Stimulated activated CD8-positive, alpha-beta memory T cell treated with anti-CD3 and anti-CD28 coated beads, Interleukin-4, amount 100 ng/mL, for 1 hour (primary cell): ENCODE results near the gene PRKRIP1.
"Not testable (repeated sequence)": the region's sequence is repeated elsewhere in the genome, so short reads cannot be mapped to it uniquely, and the experiment has no call there.

Source experiments
- DNase-seq, 2 donors: peaks; one replicate each; pipeline ENCODE4 v3.0.0-alpha.2; 2020; ENCODE audit warnings: low read depth in 2 of 2, low spot score in 1 of 2

PRKRIP1 gene

DNA sequence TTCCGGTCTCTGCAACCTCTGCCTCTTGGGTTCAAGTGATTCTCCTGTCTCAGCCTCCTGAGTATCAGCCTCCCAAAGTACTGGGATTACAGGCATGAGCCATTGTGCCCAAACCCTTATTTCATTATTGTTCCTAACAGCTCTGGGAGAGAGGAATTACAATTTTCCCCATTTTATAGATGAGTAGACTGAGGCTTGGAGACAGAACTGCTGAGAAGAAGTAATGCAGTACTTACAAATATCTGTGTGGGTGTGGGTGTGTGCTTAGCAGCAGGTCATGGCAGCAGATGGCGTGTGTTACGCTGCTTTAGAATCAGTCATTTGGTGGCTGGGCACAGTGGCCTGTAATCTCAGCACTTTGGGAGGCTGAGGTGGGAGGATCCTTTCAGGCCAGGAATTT is 7.4 kb downstream of the PRKRIP1 start:
- DNase-seq = no peak

DNA sequence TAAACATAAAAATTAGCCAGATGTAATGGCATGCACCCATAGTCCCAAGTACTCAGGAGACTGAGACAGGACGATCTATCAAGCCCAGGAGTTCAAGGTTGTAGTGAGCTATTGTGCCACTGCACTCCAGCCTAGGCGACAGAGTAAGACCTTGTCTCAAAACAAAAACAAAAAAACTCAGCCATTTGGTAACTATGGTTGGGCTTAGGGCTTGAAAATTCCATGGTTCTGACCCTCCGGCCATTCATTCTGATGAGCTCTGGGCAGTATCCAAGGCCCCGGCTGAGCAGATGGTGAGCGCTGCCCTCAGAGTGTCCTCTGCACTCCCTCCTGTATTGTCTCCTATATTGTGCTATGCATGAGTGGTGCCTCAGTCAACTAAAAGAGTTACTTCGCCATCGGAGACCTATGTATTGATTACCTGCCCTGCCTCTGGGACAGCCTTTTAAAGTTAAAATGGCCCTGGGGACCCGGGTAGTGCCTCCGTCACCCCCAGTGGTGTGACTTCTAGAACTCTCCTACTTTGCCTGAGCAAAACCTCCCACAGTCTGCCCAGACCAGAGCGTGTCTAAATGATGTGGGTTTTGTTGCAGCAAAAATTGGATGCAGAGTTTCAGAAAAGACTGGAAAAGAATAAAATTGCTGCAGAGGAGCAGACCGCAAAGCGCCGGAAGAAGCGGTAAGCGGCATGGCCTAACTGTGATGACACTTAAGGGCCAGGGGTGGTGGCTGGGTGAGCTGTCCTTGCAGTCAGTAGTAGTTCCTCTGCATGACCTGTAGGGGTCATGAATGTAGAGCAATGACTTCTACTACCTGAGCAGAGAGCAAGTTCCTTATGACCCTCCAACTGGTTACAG is 8.1 kb downstream of the PRKRIP1 start:
- no peak for DNase-seq

- DNase-seq = not testable (repeated sequence)
Measured at GRCh38 chr7:102404862-102405188, 8.7 kb downstream of the PRKRIP1 start.

- no peak for DNase-seq
Measured at GRCh38 chr7:102407910-102408309, 11.7 kb downstream of the PRKRIP1 start.

GRCh38 chr7:102408530-102408929 is 12.4 kb downstream of the PRKRIP1 start:
- DNase-seq = not testable (repeated sequence)

DNA sequence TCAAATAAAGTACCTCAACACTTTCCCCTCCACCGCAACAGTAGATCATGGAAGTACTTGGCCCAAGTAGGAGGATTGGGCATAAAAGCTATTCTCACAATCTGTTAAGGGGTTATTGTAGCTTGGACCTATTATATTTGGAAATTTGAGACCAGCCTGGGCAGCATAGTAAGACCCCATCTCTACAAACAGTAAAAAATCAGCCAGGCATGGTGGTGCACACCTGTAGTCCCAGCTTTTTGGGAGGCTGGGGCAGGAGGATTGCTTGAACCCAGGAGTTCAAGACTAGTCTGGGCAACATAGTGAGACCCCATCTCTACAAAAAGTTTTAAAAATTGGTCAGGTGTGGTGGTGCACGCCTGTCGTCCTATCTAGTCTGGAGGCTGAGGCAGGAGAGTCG is 13.2 kb downstream of the PRKRIP1 start:
- DNase-seq = no peak

DNA sequence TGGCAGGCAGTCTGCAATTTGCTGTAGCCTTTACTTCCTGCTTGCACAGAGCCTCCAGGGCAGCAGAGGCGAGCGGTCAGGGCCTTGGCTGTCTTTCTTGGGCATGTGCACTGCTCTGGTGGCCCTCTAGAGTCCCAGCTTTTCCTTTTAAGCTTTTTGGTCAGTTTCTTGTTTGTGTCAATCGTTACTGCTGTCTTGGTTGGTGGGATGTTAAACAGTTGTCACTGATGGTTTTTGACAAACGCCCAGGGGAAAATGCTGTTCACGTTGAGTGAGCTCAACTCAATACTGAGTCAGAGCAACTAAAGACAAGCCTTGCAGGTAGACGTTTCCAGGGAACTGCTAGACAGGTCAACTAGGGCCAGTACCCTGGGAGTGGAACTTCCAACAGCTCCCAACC is 14.0 kb downstream of the PRKRIP1 start:
- DNase-seq = no peak

- no peak for DNase-seq
Measured at GRCh38 chr7:102410918-102411317, 14.8 kb downstream of the PRKRIP1 start.

- no peak for DNase-seq
Measured at GRCh38 chr7:102412548-102412947, 16.4 kb downstream of the PRKRIP1 start.

GRCh38 chr7:102413091-102413490 is 16.9 kb downstream of the PRKRIP1 start:
- no peak for DNase-seq

DNA sequence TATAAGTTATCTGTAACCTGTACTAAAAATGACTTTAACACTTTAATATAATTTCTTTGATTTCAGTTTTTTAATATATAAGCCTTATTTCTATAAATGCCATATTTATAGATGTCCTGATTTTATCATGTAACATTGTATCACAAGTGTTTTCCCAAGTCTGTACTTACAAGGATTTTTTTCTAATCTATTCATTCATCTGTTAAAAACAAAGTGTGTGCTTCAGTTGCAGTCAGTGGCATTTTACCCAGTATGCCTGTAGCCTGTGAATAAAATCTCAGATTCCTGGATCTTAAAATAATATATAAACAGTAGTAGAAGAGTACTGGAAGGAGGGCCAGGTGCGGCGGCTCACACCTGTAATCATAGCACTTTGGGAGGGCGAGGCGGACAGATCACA is 17.4 kb downstream of the PRKRIP1 start:
- no peak for DNase-seq

- peak in 1 of 2 donors; percentile 19 for DNase-seq
Measured at GRCh38 chr7:102415685-102416225, 19.6 kb downstream of the PRKRIP1 start.

- DNase-seq = no peak
Measured at GRCh38 chr7:102416406-102416805, 20.2 kb downstream of the PRKRIP1 start.

DNA sequence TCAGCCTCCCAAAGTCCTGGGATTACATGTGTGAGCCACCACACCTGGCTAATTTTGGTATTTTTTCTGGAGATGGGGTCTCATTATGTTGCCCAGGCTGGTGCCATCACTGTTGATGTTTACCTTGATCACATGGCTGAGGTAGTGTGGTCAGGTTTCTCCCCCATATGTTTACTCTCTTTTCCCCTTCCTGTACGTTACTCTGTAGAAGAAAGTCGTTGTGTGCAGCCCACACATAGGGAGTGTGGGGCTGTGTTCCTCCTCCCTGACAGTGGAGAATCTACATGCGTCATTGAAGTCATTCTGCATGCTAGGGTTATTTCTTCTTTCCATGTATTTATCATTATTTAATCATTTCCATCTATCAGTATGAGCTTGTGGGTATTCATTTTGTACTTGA is 20.9 kb downstream of the PRKRIP1 start:
- no peak for DNase-seq

- no peak for DNase-seq
Measured at GRCh38 chr7:102418592-102418991, 22.4 kb downstream of the PRKRIP1 start.

DNA sequence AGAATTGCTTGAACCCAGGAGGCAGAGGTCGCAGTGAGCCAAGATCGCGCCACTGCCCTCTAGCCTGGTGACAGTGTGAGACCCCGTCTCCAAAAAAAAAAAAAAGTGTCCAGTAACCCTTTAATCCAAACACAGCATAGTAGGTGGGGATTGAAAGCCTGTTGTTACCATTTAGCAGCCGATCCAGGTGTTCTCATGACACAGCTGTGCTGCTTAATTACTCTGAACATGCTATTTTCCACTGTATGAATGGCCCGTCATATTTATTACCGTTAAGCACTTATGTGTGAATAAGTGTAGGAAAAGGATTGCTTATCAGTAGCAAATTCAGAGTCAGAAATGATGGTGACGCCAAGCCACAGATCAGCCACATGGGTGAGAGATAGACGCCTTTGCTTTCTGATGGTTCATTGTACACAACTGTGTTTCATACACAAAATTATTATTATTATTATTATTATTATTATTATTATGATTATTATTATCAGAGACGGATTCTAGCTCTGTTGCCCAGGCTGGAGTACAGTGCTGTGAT is 25.6 kb downstream of the PRKRIP1 start:
- no peak for DNase-seq

- DNase-seq = no peak
Measured at GRCh38 chr7:102424129-102424551, 28.0 kb downstream of the PRKRIP1 start.

DNA sequence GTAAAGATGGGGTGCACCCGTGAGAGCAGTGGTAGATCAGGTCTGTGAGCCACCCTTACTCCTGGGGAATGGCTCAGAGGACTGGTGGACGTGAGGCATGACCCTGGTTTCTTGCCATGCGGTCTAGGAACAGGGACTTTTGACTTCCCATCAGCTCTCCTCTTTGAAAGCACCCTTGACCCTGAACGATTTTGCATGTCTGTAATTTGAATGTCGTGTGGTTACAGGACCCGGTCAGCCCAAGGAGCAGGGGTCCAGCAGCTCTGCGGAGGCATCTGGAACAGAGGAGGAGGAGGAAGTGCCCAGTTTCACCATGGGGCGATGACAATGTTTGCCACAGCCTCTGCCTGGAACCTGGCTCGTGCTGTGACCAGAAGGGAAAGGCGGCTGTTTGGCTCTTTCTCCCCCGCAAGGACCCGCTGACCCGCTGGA is 28.6 kb downstream of the PRKRIP1 start:
- no peak for DNase-seq

GRCh38 chr7:102425639-102426267 is 29.6 kb downstream of the PRKRIP1 start:
- DNase-seq = peak; percentile 68 to 76

DNA sequence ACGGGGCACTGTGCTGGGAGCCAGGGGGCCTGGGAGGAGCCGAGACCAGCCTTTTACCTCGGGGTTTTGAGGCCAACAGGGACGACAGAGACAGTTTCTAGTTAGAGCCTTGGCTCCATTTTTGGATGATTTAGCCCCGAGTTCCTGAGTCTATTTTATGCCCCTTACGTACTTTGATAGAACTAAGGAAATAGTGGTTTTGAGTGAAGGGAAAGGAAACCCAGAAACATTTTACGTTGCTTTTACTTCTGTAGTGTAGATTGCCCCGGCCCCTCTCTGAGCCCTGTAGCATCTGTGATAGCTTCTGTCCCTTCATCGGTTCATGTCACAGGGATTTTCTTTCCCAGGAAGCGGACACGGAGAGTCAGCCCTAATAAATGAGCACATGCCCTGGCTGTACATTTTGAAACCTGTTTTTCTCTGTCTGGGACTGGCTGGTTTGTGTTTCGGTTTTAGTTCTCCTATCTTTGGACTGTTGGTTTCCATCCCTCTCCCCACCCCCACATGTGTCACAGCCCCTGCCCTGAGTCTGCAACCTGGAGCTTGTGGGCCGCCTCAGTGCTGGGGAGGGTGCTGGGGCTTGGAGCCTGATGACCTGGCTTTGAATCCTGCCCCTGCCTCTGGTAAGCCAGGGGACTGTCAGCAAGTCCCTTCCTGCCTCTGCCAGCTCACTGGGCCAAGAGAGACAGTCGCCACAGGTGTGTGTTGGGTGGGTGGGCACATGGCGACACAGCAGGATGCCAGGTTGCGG is 30.3 kb downstream of the PRKRIP1 start:
- no peak for DNase-seq

DNA sequence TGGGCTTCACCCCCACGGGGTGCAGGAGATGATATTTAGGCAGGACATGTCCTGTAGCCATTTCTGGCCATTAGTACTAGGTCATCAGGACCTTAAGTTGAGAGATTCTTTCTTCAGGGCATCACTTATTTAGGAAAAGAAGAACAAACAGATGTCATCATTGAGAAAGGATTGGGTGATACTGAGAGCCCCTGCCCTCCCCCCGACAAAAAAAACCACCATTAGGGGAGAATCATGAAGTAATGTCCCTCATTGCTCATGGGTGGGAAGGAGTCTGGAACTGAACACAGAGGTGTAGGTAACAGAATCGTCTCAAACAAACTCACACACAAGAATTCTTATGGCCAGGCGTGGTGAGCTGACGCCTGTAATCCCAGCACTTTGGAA is 30.8 kb downstream of the PRKRIP1 start:
- DNase-seq = no peak
